NCI-H1694 treated with DMSO at 0.1 percent for 48 hours (cell line): ENCODE measurements around the gene MEGF9.
"Not testable (repeated sequence)": the region's sequence is repeated elsewhere in the genome, so short reads cannot be mapped to it uniquely, and the experiment has no call there.

Source experiments
- DNase-seq: peaks from one replicate; lab custom pipeline; 2025; lab: John Stamatoyannopoulos, UW

The MEGF9 gene

GRCh38 chr9:120571443-120572257, 142.6 kb downstream of the MEGF9 start:
- no peak for DNase-seq

DNA sequence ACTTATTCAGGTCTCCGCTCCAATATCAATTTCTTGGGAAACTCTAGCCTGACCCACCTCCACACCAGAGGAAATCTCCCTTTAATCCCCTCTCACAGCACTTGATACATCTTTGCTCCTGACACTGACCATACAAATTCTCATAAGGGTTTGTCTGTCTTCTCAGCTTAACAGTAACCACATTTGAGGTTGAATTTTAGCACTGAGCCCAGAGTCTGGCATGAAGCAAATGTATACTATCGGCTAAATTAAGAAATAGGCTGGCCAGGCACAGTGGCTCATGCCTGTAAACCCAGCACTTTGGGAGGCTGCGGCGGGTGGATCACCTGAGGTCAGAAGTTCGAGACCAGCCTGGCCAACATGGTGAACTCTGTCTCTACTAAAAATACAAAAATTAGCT, 144.0 kb downstream of the MEGF9 start:
- DNase-seq: no peak

- DNase-seq: no peak
Observed at GRCh38 chr9:120569556-120569955, 144.7 kb downstream of the MEGF9 start.

GRCh38 chr9:120568816-120569215, 145.5 kb downstream of the MEGF9 start:
- DNase-seq: no peak

- no peak for DNase-seq
Observed at GRCh38 chr9:120567874-120568273, 146.4 kb downstream of the MEGF9 start.

DNA sequence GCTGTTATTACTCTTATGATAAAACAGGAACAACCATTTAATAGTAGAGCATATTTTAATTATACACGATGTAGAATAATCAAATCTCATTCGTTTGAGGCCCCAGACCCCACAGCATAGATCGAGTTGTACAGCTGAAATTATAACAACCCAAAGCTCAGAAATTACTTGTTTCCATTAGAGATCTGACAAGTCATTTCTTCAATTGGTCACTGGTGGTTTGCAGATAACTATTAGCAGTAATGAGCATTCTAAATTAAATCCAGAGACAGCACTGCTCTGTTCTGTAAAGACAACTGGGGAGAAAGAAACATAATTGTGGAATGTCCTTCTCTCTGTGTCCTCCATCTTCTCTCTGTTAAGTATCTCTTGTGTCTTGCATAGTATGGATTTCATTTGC, 147.2 kb downstream of the MEGF9 start:
- DNase-seq: no peak

DNA sequence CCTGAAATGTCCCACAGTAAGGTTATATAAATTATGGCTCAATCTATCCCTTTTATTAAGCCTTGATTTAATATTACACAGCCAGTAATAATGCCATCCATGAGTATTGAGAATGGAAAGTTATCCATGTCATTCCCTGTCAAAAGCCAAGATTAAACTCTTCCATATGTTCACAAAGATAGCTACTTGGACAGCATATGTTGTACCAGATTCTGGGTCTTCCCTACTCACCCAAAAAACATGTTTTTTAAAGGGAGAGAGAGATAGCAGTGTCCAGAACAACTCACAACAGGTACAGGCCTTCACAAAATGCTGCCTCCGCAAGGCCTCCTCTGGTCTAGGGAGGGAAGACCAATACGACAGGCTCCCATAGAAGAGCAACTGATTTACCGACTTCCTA, 149.7 kb downstream of the MEGF9 start:
- DNase-seq: no peak

DNA sequence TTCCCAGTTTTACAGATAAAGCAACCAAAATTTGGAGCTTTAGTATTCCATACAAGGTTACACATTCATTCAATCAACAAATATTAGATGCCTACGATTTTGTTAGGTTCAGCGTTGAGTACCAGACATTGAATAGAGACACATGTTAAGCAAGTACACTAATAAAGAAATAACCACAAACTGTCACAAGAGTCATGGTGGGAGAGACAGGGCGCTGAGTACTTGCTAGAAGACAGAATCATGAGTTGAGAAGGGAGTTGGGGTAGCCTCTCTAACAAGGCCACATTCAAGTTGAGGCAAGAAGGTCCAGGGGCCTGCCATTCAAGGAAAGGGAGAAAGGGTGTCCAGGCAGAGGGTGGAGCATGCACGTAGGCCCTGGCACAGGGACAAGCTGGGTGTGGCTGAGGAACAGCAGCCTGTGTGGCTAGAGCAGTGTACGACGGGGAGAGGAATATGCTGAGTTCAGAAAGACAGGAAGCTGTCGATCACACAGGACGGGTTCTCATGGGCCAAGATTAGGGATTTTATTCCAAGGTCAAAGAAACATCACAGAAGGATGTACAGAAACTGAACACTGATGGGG, 151.3 kb downstream of the MEGF9 start:
- DNase-seq: no peak

DNA sequence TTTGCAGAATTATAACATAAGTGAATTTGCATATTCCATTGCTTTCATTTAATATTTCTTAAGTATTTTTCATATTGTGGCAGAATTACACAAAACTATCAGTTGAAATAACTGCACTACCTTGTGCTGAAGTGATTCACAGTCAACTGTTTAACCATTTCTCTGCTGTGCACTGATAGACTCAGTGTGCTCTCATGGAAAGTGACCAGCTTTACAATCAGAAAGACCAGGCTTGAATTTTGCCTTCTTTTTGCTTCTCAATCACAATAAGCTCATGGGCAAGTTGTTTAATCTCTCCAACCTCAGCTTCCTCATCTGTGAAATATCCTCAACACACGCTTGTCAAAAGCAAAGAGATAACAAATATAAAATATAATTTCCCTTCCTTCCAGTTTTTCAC, 152.6 kb downstream of the MEGF9 start:
- DNase-seq: no peak

DNA sequence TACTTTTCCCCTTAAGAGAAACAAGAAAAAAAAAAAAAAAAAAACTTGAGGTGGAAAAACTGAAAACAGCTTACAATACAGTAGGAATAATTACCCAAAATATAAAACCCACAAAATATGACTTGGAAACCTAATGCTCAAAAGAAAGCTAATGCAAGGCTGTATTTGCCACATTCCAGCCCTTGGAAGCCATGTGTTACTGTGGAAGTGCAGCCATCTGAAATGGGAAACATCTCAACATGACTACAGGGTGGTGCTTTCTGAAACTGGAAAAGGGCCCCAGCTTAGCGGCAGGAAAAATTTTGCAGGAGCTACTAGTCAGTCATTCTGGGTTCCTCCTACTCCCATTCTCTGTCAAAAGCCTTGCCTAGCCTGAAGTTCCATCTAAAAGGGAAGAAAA, 154.7 kb downstream of the MEGF9 start:
- no peak for DNase-seq

DNA sequence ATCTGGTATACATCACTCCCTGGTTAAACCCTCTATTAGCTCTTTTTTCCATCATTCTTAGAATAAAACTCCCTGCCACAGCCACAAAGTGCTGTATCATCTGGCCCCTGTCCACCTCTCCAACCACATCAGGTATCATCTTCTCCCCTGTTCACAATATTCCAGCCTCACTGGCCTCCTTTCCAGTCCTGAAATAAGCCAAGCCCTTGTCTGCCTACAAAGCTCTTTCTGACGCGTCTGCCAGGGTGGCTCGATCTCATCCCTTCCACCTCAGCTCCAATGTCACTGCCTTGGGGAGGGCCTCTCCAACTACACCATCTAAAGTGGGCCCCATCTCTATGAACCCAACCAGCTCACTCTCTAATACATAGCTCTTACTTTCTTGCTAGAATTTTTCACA, 155.8 kb downstream of the MEGF9 start:
- DNase-seq: no peak

DNA sequence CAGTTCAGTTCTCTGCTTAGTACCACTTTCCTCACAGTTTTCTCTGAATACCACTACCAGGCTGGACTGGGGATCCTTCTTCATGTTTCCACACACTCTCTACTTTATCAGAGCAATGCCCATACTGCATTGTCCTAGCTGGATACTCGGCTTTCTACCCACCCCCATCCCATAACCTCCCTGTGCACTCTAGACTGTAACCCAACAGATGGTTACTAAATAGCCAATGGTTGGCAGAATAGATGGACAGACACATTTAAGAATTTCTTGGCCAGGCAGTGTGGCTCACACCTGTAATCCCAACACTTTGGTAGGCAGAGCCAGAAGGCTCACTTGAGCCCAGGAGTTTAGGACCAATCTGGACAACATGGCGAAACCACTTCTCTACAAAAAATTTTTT, 157.1 kb downstream of the MEGF9 start:
- no peak for DNase-seq

DNA sequence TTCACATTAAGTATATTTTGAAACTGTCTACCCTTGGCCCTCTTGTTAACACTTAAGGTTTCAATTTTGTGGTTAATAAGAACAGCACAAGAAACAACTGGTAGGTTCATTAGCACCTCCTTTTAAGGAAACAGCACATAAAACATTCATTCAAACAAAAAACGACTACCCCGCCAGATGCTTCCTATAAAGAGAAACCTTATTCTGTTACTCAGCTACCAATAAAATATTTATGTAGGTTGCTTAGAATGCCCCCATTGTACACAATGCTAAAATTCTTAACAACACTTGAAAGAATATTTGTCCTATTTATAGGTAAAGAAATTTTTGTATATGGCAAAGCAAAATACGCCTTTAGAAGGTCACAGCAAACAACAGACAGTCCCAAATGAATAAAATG, 157.5 kb downstream of the MEGF9 start:
- DNase-seq: no peak

DNA sequence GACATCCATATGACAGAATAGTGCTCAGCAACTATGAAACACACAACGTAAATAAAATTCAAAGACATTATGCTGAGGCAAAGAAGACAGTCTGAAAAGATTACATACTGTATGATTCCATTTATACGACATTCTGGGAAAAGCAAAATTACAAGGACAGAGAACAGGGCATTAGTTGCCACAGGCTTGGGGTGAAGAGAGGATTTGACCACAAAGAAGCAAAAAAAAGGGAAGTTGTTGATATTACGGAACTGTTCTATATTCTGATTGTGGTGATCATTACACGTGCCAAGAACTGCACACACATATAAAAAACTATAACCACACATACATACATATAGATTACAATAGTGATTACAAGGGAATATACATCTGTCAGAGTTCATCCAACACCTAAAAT, 158.4 kb downstream of the MEGF9 start:
- peak; percentile 2 for DNase-seq

DNA sequence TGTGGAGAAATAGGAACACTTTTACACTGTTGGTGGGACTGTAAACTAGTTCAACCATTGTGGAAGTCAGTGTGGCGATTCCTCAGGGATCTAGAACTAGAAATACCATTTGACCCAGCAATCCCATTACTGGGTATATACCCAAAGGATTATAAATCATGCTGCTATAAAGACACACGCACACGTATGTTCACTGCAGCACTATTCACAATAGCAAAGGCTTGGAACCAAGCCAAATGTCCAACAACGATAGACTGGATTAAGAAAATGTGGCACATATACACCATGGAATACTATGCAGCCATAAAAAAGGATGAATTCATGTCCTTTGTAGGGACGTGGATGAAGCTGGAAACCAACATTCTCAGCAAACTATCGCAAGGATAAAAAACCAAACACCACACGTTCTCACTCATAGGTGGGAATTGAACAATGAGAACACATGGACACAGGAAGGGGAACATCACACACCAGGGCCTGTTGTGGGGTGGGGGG, 162.0 kb downstream of the MEGF9 start:
- not testable (repeated sequence) for DNase-seq
